ENCODE results near the gene HCN2. TPM values are rescaled to one million over a fixed set of nuclear protein-coding genes. Genes with fewer than 3 reads are reported as not detected.

Gene HCN2
- total and polyA plus RNA-seq, 2 of the 13 experiments (the other 11 are each of a cell fraction or from before 2014, with no cell fraction given): 0.01 TPM; not detected in 1

GRCh38 chr19:591099-591958, 1.6 kb downstream of the HCN2 start (continued):
- TF ChIP-seq HNF1A (IDR thresholded peaks at IDR 0.05; ENCODE audit: low read depth) (no peak), HNF1A (CRISPR knock-in tag; IDR thresholded peaks at IDR 0.05; ENCODE audit: borderline replicate concordance) (0 out of 2 replicates have a peak, but pooled peaks have one; percentile 35), KLF6 (CRISPR knock-in tag; IDR thresholded peaks at IDR 0.05) (peak; percentile 91), ELK4 (CRISPR knock-in tag; IDR thresholded peaks at IDR 0.05; ENCODE audit: borderline replicate concordance) (peak; percentile 39; the same call in 1 of the 2 replicates), SALL2 (CRISPR knock-in tag; IDR thresholded peaks at IDR 0.05) (peak; percentile 82; the same call in 1 of the 2 replicates), ZNF878 (CRISPR knock-in tag; IDR thresholded peaks at IDR 0.05) (0 out of 2 replicates have a peak, but pooled peaks have one; percentile 68), ZNF562 (CRISPR knock-in tag; IDR thresholded peaks at IDR 0.05; ENCODE audit: borderline replicate concordance) (no peak), NFAT5 (CRISPR knock-in tag; IDR thresholded peaks at IDR 0.05) (peak; percentile 92), ZNF761 (CRISPR knock-in tag; conservative IDR thresholded peaks at IDR 0.05) (no peak), DBP (CRISPR knock-in tag; IDR thresholded peaks at IDR 0.05; ENCODE audit: not compliant biosample characterization) (peak; percentile 66), ZNF574 (CRISPR knock-in tag; IDR thresholded peaks at IDR 0.05) (peak; percentile 66), ZSCAN20 (CRISPR knock-in tag; IDR thresholded peaks at IDR 0.05; ENCODE audit: borderline replicate concordance) (peak; percentile 94; the same call in 1 of the 2 replicates), ZNF331 (CRISPR knock-in tag; IDR thresholded peaks at IDR 0.05) (peak; percentile 80)

All from HepG2 (cell line).